ENCODE results near the gene SPATA6. TPM values are rescaled to one million over a fixed set of nuclear protein-coding genes. Genes with fewer than 3 reads are reported as not detected.

The SPATA6 gene
- total RNA-seq, 2 donors from 2014 or later = 42.8 to 51.5 TPM

DNA sequence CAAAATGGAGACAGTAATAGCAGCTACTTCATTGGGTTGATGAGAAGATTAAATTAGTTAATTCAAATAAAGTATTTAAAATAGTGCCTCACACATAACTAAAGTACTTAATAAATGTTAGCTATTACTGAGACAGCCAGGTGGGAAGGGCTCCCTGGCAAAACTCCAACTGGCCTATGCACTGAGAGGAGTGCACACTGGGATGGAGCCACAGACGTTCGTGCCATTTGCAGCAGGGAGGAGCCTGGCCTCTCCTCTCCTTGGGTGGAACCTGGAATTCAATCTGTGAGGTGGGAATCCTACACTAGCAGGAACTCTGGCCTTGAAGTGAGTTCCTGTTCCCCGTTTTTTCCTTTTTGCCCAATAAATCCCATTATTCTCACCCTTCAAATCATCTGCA lies 221.4 kb downstream of the SPATA6 start:
- no peak overlapping the region for H3K27ac Mint-ChIP-seq
- H3K36me3 Mint-ChIP-seq (ENCODE audit: low read depth) = peaks cover 30% of the 10 kb centered on the region
- TF ChIP-seq, protein P1, sequence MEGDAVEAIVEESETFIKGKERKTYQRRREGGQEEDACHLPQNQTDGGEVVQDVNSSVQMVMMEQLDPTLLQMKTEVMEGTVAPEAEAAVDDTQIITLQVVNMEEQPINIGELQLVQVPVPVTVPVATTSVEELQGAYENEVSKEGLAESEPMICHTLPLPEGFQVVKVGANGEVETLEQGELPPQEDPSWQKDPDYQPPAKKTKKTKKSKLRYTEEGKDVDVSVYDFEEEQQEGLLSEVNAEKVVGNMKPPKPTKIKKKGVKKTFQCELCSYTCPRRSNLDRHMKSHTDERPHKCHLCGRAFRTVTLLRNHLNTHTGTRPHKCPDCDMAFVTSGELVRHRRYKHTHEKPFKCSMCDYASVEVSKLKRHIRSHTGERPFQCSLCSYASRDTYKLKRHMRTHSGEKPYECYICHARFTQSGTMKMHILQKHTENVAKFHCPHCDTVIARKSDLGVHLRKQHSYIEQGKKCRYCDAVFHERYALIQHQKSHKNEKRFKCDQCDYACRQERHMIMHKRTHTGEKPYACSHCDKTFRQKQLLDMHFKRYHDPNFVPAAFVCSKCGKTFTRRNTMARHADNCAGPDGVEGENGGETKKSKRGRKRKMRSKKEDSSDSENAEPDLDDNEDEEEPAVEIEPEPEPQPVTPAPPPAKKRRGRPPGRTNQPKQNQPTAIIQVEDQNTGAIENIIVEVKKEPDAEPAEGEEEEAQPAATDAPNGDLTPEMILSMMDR (conservative IDR thresholded peaks at IDR 0.05) = no peak
- peaks cover 31% of the 10 kb centered on the region for H3K4me1 Mint-ChIP-seq
- no peak for DNase-seq
- H3K9me3 ChIP-seq (ENCODE audit: control insufficient read depth, low read length) = no peaks in the 10 kb centered on the region
- H3K27ac ChIP-seq (ENCODE audit: low read depth, low read length) = no peak overlapping the region
- no peaks in the 10 kb centered on the region for H3K9me3 Mint-ChIP-seq
- no peak overlapping the region for H3K4me3 Mint-ChIP-seq
- H3K27me3 ChIP-seq (ENCODE audit: control insufficient read depth, insufficient read depth, low read length, poor library complexity, severe bottlenecking) = no peaks in the 10 kb centered on the region
- H3K27me3 Mint-ChIP-seq (ENCODE audit: insufficient read depth) = no peaks in the 10 kb centered on the region
- H3K4me1 ChIP-seq (ENCODE audit: control insufficient read depth, insufficient read depth, low read length) = peaks cover 11% of the 10 kb centered on the region
- WGBS, 2 experiments (ENCODE audit: insufficient coverage in 1 of 2, insufficient read length in 1 of 2) = 73 to 86% methylated on average over 2 to 3 of the region's 3 CpGs
- H3K4me3 ChIP-seq (ENCODE audit: low read length) = no peak overlapping the region
- no peak overlapping the region for H3K9ac ChIP-seq (ENCODE audit: extremely low read depth, low read length, poor library complexity, severe bottlenecking)
- H3K36me3 ChIP-seq (ENCODE audit: control insufficient read depth, insufficient read depth, low read length) = no peaks in the 10 kb centered on the region

DNA sequence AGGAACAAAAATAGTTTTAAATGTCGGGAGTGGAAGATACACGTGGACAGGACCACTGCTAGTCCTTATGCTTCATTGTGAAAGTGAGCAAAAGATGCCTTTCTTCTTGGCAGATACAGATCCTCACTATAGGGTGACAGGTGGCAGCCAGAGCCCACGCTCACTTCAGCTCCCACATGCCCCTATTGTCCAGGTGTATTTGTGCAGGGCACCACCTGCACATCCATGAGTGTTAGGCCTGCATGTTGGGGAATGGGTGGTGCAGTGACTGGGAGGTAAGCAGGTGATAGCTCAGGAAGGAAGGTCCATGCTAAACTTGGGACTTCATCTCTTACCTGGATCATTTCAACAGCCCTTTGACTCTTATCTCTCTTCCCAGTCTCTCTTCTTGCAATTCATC lies 222.1 kb downstream of the SPATA6 start:
- Mint-ChIP-seq H3K9me3 (no peaks in the 10 kb centered on the region), H3K4me1 (peaks cover 31% of the 10 kb centered on the region), H3K36me3 (ENCODE audit: low read depth) (peaks cover 36% of the 10 kb centered on the region), H3K4me3 (no peak overlapping the region), H3K27ac (no peak overlapping the region), H3K27me3 (ENCODE audit: insufficient read depth) (no peaks in the 10 kb centered on the region)
- WGBS, 2 experiments (ENCODE audit: insufficient coverage in 1 of 2, insufficient read length in 1 of 2) = 89 to 92% methylated on average over 2 to 3 of the region's 3 CpGs
- H3K27me3 ChIP-seq (ENCODE audit: control insufficient read depth, insufficient read depth, low read length, poor library complexity, severe bottlenecking) = no peaks in the 10 kb centered on the region
- DNase-seq = no peak
- H3K4me1 ChIP-seq (ENCODE audit: control insufficient read depth, insufficient read depth, low read length) = peaks cover 11% of the 10 kb centered on the region
- H3K9me3 ChIP-seq (ENCODE audit: control insufficient read depth, low read length) = no peaks in the 10 kb centered on the region
- H3K9ac ChIP-seq (ENCODE audit: extremely low read depth, low read length, poor library complexity, severe bottlenecking) = no peak overlapping the region
- peaks cover 7% of the 10 kb centered on the region for H3K36me3 ChIP-seq (ENCODE audit: control insufficient read depth, insufficient read depth, low read length)
- H3K27ac ChIP-seq (ENCODE audit: low read depth, low read length) = no peak overlapping the region
- TF ChIP-seq, protein P1 (conservative IDR thresholded peaks at IDR 0.05) = peak; percentile 67
- H3K4me3 ChIP-seq (ENCODE audit: low read length) = no peak overlapping the region

DNA sequence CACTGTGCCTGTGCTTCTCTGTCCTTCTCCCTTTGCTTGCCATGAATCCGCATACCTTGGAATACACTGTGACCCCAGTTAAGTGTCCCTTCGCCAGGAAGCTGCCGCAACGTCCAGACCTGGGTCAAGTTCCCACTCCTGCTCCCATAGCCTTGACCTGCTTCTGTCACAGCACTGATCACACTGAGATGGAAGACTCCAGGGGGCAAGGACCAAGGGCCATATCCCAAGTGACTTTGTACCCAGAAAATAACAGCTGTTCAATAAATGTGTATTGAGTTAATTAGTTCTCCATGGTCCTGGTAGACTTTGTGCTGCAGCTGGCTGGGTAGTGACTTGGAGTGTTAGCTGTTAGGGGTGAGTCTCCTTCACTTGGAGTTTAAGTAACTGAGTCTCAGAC lies 223.6 kb downstream of the SPATA6 start:
- no peak overlapping the region for H3K4me3 ChIP-seq (ENCODE audit: low read length)
- H3K27me3 ChIP-seq (ENCODE audit: control insufficient read depth, insufficient read depth, low read length, poor library complexity, severe bottlenecking) = no peaks in the 10 kb centered on the region
- no peak overlapping the region for H3K27ac ChIP-seq (ENCODE audit: low read depth, low read length)
- H3K36me3 ChIP-seq (ENCODE audit: control insufficient read depth, insufficient read depth, low read length) = peaks cover 13% of the 10 kb centered on the region
- Mint-ChIP-seq H3K9me3 (no peaks in the 10 kb centered on the region), H3K36me3 (ENCODE audit: low read depth) (peaks cover 39% of the 10 kb centered on the region), H3K4me1 (peaks cover 30% of the 10 kb centered on the region), H3K4me3 (no peak overlapping the region), H3K27me3 (ENCODE audit: insufficient read depth) (no peaks in the 10 kb centered on the region), H3K27ac (peak overlapping the region; percentile 69)
- no peaks in the 10 kb centered on the region for H3K9me3 ChIP-seq (ENCODE audit: control insufficient read depth, low read length)
- TF ChIP-seq, protein P1 (conservative IDR thresholded peaks at IDR 0.05) = no peak
- H3K9ac ChIP-seq (ENCODE audit: extremely low read depth, low read length, poor library complexity, severe bottlenecking) = no peak overlapping the region
- 90 to 95% methylated on average over 2 to 4 of the region's 4 CpGs for WGBS, 2 experiments (ENCODE audit: insufficient coverage in 1 of 2, insufficient read length in 1 of 2)
- DNase-seq = no peak
- H3K4me1 ChIP-seq (ENCODE audit: control insufficient read depth, insufficient read depth, low read length) = peaks cover 11% of the 10 kb centered on the region

Measured in endodermal cell (in vitro differentiated cells).